Endothelial cell of umbilical vein (primary cell): ENCODE measurements around the gene GBP6. TPM values are rescaled to one million over a fixed set of nuclear protein-coding genes. Genes with fewer than 3 reads are reported as not detected.

Source experiments
- BruUV-seq: library from RNA; stranded (reverse); fragments of 400-500 nt; replicated peaks from 2 replicates; lab custom pipeline; 2021; lab: Mats Ljungman, UMichigan
- CTCF ChIA-PET: fragments of 300-600, 350-600 bp; sonication (Branson Sonifier 250); formaldehyde crosslinking; loops from one replicate; lab custom pipeline; 2021; ENCODE audit warnings: antibody characterized with exemption, inconsistent platforms; lab: Charles Lee
- POLR2A ChIA-PET: fragments of 300-600, 350-600 bp; sonication (Branson Sonifier 250); formaldehyde crosslinking; loops from one replicate; lab custom pipeline; 2021; ENCODE audit warnings: antibody characterized with exemption, inconsistent platforms; lab: Charles Lee
- DNase-seq: peaks from one replicate; pipeline ENCODE4 v3.0.0-alpha.2; 2011; ENCODE audit warnings: low read depth, low spot score
- FAIRE-seq: peaks from 2 replicates; lab custom pipeline; 2011; peaks lifted over from hg19 to GRCh38; lab: Jason Lieb, UNC
- H2AFZ ChIP-seq: 2 replicates; pipeline ENCODE4 v1.6.0; 2012; ENCODE audit warnings: low read depth, low read length, control low read depth, inconsistent platforms
- H3K27ac ChIP-seq: 2 replicates; pipeline ENCODE4 v1.5.1; 2011; ENCODE audit warnings: low read depth, mild to moderate bottlenecking, control low read depth, low read length, moderate library complexity; ENCODE audit not compliant: insufficient read depth
- H3K27me3 ChIP-seq, 2 experiments: 2 replicates each; pipeline versions ENCODE4 v1.6.0 to v1.6.1; 2011; ENCODE audit warnings: low read length in 2 of 2, mixed read lengths in 1 of 2; ENCODE audit not compliant: control insufficient read depth in 2 of 2, insufficient read depth in 2 of 2
- H3K36me3 ChIP-seq, 2 experiments: 2 replicates in 1 of 2; 3 replicates in 1 of 2; pipeline ENCODE4 v1.5.1; 2011; ENCODE audit warnings: low read length in 2 of 2, mild to moderate bottlenecking in 1 of 2, moderate library complexity in 1 of 2; ENCODE audit not compliant: control insufficient read depth in 2 of 2, insufficient read depth in 2 of 2; ENCODE audit errors: extremely low read depth in 1 of 2
- H3K4me1 ChIP-seq: 3 replicates; pipeline ENCODE4 v1.5.1; 2011; ENCODE audit warnings: mild to moderate bottlenecking, low read length; ENCODE audit not compliant: control insufficient read depth, insufficient read depth; ENCODE audit errors: extremely low read depth
- H3K4me2 ChIP-seq: 2 replicates; pipeline ENCODE4 v1.6.1; 2011; ENCODE audit warnings: low read length, control low read depth, mixed read lengths; ENCODE audit not compliant: insufficient read depth
- H3K4me3 ChIP-seq, 3 experiments: fragments of 200-600 bp in 1 of 3; sonication (generic), shearing (Covaris generic) in 1 of 3; replicated peaks in 1 of 3; 2 replicates each; pipeline ENCODE4 v1.5.1; 2011 to 2016; ENCODE audit warnings: control low read depth in 3 of 3, low read length in 3 of 3, mild to moderate bottlenecking in 2 of 3, inconsistent platforms in 1 of 3, low read depth in 1 of 3, moderate library complexity in 1 of 3; ENCODE audit not compliant: insufficient read depth in 1 of 3
- H3K79me2 ChIP-seq: 2 replicates; pipeline ENCODE4 v1.6.0; 2012; ENCODE audit warnings: low read length, inconsistent platforms; ENCODE audit not compliant: control insufficient read depth, insufficient read depth
- H3K9ac ChIP-seq: replicated peaks from 2 replicates; pipeline ENCODE3; 2011; ENCODE audit warnings: low read length, control low read depth; ENCODE audit not compliant: insufficient read depth; ENCODE audit errors: extremely low read depth
- H3K9me1 ChIP-seq: replicated peaks from 3 replicates; pipeline ENCODE4 v1.6.0; 2011; ENCODE audit warnings: mild to moderate bottlenecking, low read length; ENCODE audit not compliant: control insufficient read depth, insufficient read depth; ENCODE audit errors: extremely low read depth
- H3K9me3 ChIP-seq: replicated peaks from 2 replicates; pipeline ENCODE4 v1.5.1; 2012; ENCODE audit warnings: low read length, inconsistent platforms; ENCODE audit not compliant: control insufficient read depth, insufficient read depth
- H4K20me1 ChIP-seq: replicated peaks from 2 replicates; pipeline ENCODE3; 2011; ENCODE audit warnings: mild to moderate bottlenecking, low read length; ENCODE audit not compliant: control insufficient read depth, insufficient read depth; ENCODE audit errors: extremely low read depth
- CTCF ChIP-seq, 2 donors: IDR thresholded peaks; 1 replicate in 1 of 2; 2 replicates in 1 of 2; pipeline ENCODE4 v1.5.1; 2011; ENCODE audit warnings: low read length in 2 of 2, mild to moderate bottlenecking in 2 of 2, moderate library complexity in 2 of 2, control low read depth in 1 of 2, inconsistent platforms in 1 of 2, low read depth in 1 of 2; ENCODE audit not compliant: insufficient read depth in 1 of 2; ENCODE audit errors: extremely low read depth in 1 of 2
- EZH2 ChIP-seq: IDR thresholded peaks from 2 replicates; pipeline ENCODE4 v1.6.1; 2012; ENCODE audit warnings: borderline replicate concordance, low read depth, mild to moderate bottlenecking, moderate library complexity, low read length, inconsistent platforms; ENCODE audit not compliant: severe bottlenecking
- FOS ChIP-seq: IDR thresholded peaks from 2 replicates; pipeline ENCODE4 v1.6.1; 2011; ENCODE audit warnings: mild to moderate bottlenecking, low read length, moderate library complexity, borderline replicate concordance; ENCODE audit not compliant: insufficient read depth
- GATA2 ChIP-seq: IDR thresholded peaks from 2 replicates; pipeline ENCODE4 v1.7.0; 2011; ENCODE audit warnings: low read depth, mild to moderate bottlenecking, moderate library complexity, mixed read lengths, low read length; ENCODE audit not compliant: insufficient read length, insufficient read depth
- JUN ChIP-seq: IDR thresholded peaks from 2 replicates; pipeline ENCODE4 v1.6.1; 2011; ENCODE audit warnings: borderline replicate concordance, low read depth; ENCODE audit not compliant: insufficient read length, insufficient read depth
- MAX ChIP-seq: IDR thresholded peaks from 2 replicates; pipeline ENCODE4 v1.6.1; 2011; ENCODE audit not compliant: insufficient read depth, insufficient read length
- MYC ChIP-seq: IDR thresholded peaks from one replicate; pipeline ENCODE4 v1.6.1; 2011; ENCODE audit warnings: mild to moderate bottlenecking, low read depth, low read length
- POLR2A ChIP-seq: IDR thresholded peaks from 2 replicates; pipeline ENCODE4 v1.6.1; 2012; ENCODE audit warnings: low read depth, mild to moderate bottlenecking, control low read depth, low read length
- POLR2AphosphoS5 ChIP-seq: IDR thresholded peaks from 2 replicates; pipeline ENCODE4 v1.6.1; 2012; ENCODE audit warnings: low read depth, mild to moderate bottlenecking, control low read depth, low read length, moderate library complexity; ENCODE audit not compliant: insufficient read depth
- dilution Hi-C: fragments of 300-500 bp; cut with MboI; formaldehyde crosslinking; loops from one replicate; pipeline ENCODE4 v1.15.0; 2019; ENCODE audit warnings: low sequenced_read_pairs; ENCODE audit not compliant: extremely low pct_ligation_motif_present
- intact Hi-C: fragments of 100-400 bp; cut with micrococcal nuclease; formaldehyde crosslinking; loops from one replicate; pipeline ENCODE4 v1.10.0; 2022
- polyA plus RNA-seq, 4 experiments: library from polyadenylated mRNA; depleted of rRNA in 3 of 4; stranded (reverse) in 3 of 4; unstranded in 1 of 4; fragments of >200 nt; gene quantifications; 2 replicates each; pipeline versions ENCODE4 v1.2.1 to v1.2.3, GENCODE V29; 2011 to 2012; ENCODE audit warnings: missing spikeins in 1 of 4
- total RNA-seq: library from RNA; stranded (reverse); gene quantifications from 2 replicates; pipeline ENCODE4 v1.2.3, GENCODE V29; 2021

The GBP6 gene
- total and polyA plus RNA-seq, 2 donors (not counting 3 experiments of a cell fraction or from before 2014, with no cell fraction given): not detected

GRCh38 chr1:89347296-89347695 is 16.6 kb upstream of the GBP6 start:
- Histone ChIP-seq H3K27ac (no peak overlapping the region), H2AFZ (no peak overlapping the region), H3K4me3 (no peak overlapping the region), H3K4me2 (no peak overlapping the region), H3K36me3 (no peaks in the 10 kb centered on the region), H3K27me3 (peaks cover 0 to 2% of the 10 kb centered on the region in 2 experiments), H3K79me2 (no peaks in the 10 kb centered on the region), H3K9me1 (no peaks in the 10 kb centered on the region), H3K9me3 (no peaks in the 10 kb centered on the region), H4K20me1 (no peaks in the 10 kb centered on the region), H3K9ac (no peak overlapping the region), H3K4me1 (no peaks in the 10 kb centered on the region)
- intact Hi-C loops (no loop called here), dilution Hi-C loops (no loop called here)
- no TSS peak for BruUV-seq
- POLR2A ChIA-PET: no interaction called here
- no peak for DNase-seq
- CTCF ChIA-PET: no interaction called here
- TF ChIP-seq MAX: no peak
- TF ChIP-seq CTCF (IDR thresholded peaks at IDR 0.05; ENCODE audit: extremely low read depth in 1 of 2, insufficient read depth in 1 of 2, low read depth in 1 of 2, low read length in 2 of 2): no peak
- TF ChIP-seq POLR2AphosphoS5: no peak
- no peak for TF ChIP-seq EZH2
- no peak for TF ChIP-seq POLR2A
- no peak for TF ChIP-seq GATA2
- no peak for TF ChIP-seq JUN
- no peak for TF ChIP-seq FOS
- no peak for TF ChIP-seq MYC
- FAIRE-seq: no peak
